Measurements from ENCODE around the gene ARL3. TPM values are rescaled to one million over a fixed set of nuclear protein-coding genes. Genes with fewer than 3 reads are reported as not detected.

Gene ARL3
- total RNA-seq, 4 donors from 2014 or later: 1.6 to 3.8 (median 3.2) TPM

- WGBS, 2 donors: 76 to 81% methylated on average over 8 of the region's 8 CpGs
- DNase-seq (ENCODE audit: low spot score in 2 of 2): no peak
- TF ChIP-seq, protein P1, sequence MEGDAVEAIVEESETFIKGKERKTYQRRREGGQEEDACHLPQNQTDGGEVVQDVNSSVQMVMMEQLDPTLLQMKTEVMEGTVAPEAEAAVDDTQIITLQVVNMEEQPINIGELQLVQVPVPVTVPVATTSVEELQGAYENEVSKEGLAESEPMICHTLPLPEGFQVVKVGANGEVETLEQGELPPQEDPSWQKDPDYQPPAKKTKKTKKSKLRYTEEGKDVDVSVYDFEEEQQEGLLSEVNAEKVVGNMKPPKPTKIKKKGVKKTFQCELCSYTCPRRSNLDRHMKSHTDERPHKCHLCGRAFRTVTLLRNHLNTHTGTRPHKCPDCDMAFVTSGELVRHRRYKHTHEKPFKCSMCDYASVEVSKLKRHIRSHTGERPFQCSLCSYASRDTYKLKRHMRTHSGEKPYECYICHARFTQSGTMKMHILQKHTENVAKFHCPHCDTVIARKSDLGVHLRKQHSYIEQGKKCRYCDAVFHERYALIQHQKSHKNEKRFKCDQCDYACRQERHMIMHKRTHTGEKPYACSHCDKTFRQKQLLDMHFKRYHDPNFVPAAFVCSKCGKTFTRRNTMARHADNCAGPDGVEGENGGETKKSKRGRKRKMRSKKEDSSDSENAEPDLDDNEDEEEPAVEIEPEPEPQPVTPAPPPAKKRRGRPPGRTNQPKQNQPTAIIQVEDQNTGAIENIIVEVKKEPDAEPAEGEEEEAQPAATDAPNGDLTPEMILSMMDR (IDR thresholded peaks at IDR 0.05): no peak
- no peak for TF ChIP-seq POLR2A (IDR thresholded peaks at IDR 0.05)
- intact Hi-C loops (cut with DNase I; ENCODE audit: low total_unique reads): no loop called here
- H3K4me3 ChIP-seq (ENCODE audit: low read depth, poor library complexity, severe bottlenecking): no peak overlapping the region
These were observed 22.7 kb downstream of the ARL3 start for GRCh38 chr10:102691285-102692066.

GRCh38 chr10:102683736-102684135, 30.5 kb downstream of the ARL3 start:
- intact Hi-C loops (cut with DNase I; ENCODE audit: low total_unique reads): no loop called here
- WGBS, 2 donors: 89 to 91% methylated on average over 5 of the region's 5 CpGs
- DNase-seq (ENCODE audit: low spot score in 2 of 2): no peak
- no peak overlapping the region for H3K4me3 ChIP-seq (ENCODE audit: low read depth, poor library complexity, severe bottlenecking)
- TF ChIP-seq, protein P1 (IDR thresholded peaks at IDR 0.05): no peak
- no peak for TF ChIP-seq POLR2A (IDR thresholded peaks at IDR 0.05)

GRCh38 chr10:102682981-102683380, 31.2 kb downstream of the ARL3 start:
- intact Hi-C loops (cut with DNase I; ENCODE audit: low total_unique reads): no loop called here
- no peak for TF ChIP-seq POLR2A (IDR thresholded peaks at IDR 0.05)
- TF ChIP-seq, protein P1 (IDR thresholded peaks at IDR 0.05): no peak
- no peak overlapping the region for H3K4me3 ChIP-seq (ENCODE audit: low read depth, poor library complexity, severe bottlenecking)
- DNase-seq (ENCODE audit: low spot score in 2 of 2): no peak
- WGBS, 2 donors: 92 to 93% methylated on average over 4 of the region's 4 CpGs

- no peak for TF ChIP-seq POLR2A (IDR thresholded peaks at IDR 0.05)
- TF ChIP-seq, protein P1 (IDR thresholded peaks at IDR 0.05): no peak
- peak in 1 of 2 donors; percentile 39 for DNase-seq (ENCODE audit: low spot score in 2 of 2)
- intact Hi-C loops (cut with DNase I; ENCODE audit: low total_unique reads): no loop called here
- no peak overlapping the region for H3K4me3 ChIP-seq (ENCODE audit: low read depth, poor library complexity, severe bottlenecking)
- 91 to 93% methylated on average over 7 of the region's 7 CpGs for WGBS, 2 donors
These were observed 31.8 kb downstream of the ARL3 start for GRCh38 chr10:102682416-102682815.

GRCh38 chr10:102681696-102682095, 32.5 kb downstream of the ARL3 start:
- H3K4me3 ChIP-seq (ENCODE audit: low read depth, poor library complexity, severe bottlenecking): no peak overlapping the region
- intact Hi-C loops (cut with DNase I; ENCODE audit: low total_unique reads): no loop called here
- WGBS, 2 donors: 80 to 91% methylated on average over 5 of the region's 5 CpGs
- no peak for DNase-seq (ENCODE audit: low spot score in 2 of 2)
- TF ChIP-seq POLR2A (IDR thresholded peaks at IDR 0.05): no peak
- TF ChIP-seq, protein P1 (IDR thresholded peaks at IDR 0.05): no peak

GRCh38 chr10:102679596-102679995, 34.6 kb downstream of the ARL3 start:
- 97% methylated on average over 4 of the region's 4 CpGs for WGBS, 2 donors
- no peak for DNase-seq (ENCODE audit: low spot score in 2 of 2)
- TF ChIP-seq, protein P1 (IDR thresholded peaks at IDR 0.05): no peak
- no peak for TF ChIP-seq POLR2A (IDR thresholded peaks at IDR 0.05)

More at GRCh38 chr10:102679596-102679995, 34.6 kb downstream of the ARL3 start:
- intact Hi-C loops (cut with DNase I; ENCODE audit: low total_unique reads): no loop called here
- no peak overlapping the region for H3K4me3 ChIP-seq (ENCODE audit: low read depth, poor library complexity, severe bottlenecking)

Measured in lower leg skin (tissue), 4 donors.